ENCODE data around the gene EIF3A.

DNA sequence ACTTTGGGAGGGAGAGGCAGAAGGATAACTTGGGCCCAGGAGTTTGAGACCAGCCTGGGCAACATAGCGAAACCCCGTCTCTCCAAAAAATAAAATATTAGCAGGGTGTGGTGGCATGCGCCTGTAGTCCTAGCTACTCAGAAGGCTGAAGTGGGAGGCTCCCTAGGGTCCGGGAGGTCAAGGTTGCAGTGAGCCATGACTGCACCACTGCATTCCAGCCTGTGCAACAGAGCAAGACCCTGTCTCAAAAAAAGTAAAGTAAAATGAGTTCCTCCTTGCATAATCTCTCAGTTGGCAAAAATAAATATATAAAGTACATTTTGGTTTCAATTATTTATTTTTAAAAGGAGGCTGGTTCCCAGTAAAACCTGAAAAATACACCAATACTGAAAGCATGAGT, 39.3 kb downstream of the EIF3A start:
- TF ChIP-seq, protein P1, sequence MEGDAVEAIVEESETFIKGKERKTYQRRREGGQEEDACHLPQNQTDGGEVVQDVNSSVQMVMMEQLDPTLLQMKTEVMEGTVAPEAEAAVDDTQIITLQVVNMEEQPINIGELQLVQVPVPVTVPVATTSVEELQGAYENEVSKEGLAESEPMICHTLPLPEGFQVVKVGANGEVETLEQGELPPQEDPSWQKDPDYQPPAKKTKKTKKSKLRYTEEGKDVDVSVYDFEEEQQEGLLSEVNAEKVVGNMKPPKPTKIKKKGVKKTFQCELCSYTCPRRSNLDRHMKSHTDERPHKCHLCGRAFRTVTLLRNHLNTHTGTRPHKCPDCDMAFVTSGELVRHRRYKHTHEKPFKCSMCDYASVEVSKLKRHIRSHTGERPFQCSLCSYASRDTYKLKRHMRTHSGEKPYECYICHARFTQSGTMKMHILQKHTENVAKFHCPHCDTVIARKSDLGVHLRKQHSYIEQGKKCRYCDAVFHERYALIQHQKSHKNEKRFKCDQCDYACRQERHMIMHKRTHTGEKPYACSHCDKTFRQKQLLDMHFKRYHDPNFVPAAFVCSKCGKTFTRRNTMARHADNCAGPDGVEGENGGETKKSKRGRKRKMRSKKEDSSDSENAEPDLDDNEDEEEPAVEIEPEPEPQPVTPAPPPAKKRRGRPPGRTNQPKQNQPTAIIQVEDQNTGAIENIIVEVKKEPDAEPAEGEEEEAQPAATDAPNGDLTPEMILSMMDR (conservative IDR thresholded peaks at IDR 0.05 in 1 of 2, IDR thresholded peaks at IDR 0.05 in 1 of 2; ENCODE audit: low read depth in 1 of 2, low read length in 2 of 2): no peak
- TF ChIP-seq EZH2 (IDR thresholded peaks at IDR 0.05; ENCODE audit: low read length, missing control alignments): no peak

Data from fibroblast of lung (primary cell).